Measurements from ENCODE around the gene GATD1.

Gene GATD1

DNA sequence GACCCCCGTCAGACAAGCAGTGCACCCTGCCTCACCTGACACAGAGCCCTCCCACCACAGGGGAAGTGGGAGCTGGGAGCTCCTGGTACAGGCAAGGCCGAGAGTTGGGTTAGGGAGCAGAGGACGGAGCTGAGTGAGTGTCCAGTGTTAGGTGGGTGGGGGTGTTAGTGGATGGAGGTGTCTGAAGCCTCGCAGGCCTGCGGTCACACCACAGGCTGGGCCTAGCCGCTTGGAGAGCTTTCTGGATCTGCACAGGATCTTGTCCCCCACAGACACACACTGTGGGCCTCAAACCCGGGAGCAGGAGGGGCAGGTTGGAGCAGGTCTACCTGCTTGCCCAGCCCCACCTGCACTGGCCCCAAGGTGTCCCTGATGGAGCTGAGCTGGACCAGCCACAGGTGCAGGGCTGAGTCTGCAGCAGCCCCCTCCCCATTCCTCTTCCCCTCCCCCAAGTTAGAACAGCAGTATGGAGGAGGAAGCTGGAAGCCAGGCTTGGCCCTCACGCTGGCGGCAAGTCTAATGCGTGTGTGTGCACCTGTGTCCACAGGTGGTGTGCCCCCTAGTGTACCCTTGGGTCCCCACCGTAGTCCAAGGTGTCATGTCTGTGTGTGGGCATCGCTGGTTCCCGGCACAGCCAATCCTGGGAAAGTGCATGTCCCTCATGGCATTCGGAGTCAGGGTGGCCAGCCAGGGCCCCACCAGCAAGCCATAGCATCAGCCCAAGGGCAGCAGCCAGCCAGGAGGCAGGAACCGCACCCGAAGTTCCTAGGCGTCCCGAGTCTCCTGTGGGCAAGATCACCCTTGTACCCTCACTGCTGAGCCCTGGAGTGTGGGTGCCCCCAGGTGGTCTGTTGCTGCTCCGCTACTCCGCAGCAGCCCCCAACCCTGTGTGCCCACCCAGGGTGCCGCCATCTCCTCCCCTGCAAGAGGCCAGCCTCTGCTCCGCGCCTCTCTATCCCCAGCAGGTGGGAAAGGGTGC is 2.0 kb upstream of the GATD1 start:
- DNase-seq (ENCODE audit: low spot score): no peak

DNA sequence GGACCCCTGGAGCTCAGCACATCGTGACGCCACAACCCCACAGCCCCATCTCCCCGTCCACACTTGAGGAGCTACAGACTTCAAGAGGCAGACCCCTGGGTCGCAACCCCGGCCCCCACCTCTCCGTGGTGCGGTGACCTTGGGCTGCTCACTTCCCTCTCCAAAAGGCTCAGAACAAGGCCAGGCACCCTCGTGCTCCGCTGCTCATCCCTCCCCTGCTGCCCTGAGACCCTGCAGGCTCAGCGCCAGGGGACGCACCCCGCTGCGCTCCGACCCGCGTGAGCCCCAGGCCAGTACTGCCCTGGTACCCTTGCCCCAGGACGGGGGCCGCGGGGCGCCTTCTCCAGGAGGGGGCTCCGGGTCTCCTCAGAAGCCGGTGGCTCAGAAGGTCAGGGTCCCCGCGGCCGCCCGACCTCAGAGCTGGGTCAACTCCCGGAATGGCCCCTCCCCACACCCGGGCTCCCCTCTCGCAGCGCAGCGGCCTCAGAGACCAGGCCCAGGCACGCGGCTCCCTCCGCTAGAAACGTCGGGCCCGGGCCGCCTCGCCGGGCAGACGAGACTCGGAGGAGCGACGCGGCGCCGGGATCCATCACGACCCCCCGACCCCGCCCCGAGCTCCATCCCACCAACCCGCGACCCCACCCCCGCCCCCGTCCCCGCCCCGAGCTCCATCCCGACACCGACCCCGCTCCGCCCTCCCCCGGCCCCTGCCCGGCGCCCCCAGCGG is 563 bp downstream of the GATD1 start:
- peak; percentile 97 for DNase-seq (ENCODE audit: low spot score)

DNA sequence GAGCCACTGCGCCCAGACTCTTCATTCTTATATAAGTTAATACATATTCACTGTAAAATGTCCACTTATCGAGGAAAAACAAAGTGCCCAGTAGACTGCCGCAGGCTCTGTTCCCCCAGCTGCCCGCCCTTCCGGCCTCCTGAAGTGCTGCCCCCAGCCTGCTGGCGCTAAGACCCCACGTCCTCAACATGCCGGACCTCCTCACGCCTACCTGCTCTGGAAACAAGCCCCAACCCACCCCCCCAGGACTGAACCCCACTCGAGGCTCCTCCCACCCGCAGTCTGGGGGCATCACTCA is 1.1 kb downstream of the GATD1 start:
- no peak for DNase-seq (ENCODE audit: low spot score)

DNA sequence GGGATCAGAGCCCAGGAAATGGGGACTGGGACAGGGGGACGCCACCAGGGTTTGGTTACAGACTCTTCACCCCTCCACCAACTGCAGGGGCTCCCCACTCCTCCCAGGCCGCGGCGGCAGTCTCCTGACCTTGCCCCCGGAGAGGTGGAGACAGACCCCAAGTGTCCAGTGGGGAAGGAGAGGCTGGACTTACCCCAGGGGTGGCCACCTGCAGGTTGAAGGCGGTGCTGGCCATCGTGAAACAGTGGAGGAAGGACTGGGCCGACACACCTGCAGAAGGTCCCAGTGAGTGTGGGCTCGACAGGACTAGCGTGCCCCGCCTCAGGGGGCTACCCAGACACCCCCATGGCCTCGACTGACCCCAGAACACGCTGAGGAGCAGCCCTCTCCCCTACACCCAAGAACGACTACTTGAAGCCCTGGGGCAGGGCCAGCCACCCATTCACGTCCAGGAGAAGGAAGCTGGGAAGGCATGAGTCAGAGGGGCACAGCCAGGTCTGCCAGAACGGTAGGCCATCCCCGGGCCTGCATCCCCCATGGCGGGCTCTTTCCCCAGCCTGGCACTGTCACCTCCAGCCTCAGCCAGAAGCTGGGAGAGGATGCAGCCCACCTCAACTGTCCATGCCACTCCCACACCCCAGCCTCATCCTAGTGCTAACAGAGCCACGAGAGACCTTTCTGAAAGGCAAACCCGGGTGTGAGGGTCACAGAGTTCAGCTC is 2.3 kb downstream of the GATD1 start:
- no peak for DNase-seq (ENCODE audit: low spot score)

DNA sequence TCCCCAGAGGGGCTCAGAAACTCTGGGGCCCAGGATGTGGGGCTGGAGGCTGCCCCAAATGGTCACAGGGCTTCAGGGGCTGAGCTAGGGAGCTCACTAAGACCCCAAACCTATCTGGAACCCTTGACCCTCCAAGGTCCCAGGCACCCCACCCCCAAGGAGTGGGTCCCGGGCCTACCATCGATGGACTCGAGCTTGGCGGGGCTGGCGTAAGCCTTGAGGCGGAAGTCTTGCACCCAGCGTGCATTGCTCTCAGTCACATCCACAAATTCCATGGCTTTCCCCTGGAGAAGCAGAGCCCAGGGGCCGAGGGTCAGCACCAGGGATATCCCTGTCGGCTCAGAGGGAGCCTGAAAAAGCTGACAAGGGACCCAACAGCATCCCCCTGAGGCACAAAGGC is 3.5 kb downstream of the GATD1 start:
- no peak for DNase-seq (ENCODE audit: low spot score)

DNA sequence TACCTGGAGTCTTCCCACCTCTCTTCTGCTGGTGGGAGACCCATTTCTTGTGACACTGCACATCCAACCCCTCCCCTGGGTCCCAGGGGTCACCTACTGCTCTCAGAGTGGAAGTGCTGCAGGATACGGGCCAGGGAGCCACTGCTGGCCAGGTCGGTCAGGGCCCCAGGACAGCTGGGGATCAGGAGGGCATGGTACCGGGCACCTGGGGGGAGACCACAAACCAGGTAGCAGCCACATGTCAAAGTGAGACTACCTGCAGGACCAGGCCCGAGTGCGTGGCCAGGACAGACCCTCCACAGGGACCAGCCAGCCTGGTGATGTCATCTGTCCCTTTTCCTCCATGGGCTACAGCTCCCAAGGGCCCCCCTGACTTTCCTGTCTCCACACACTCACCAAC is 3.9 kb downstream of the GATD1 start:
- DNase-seq (ENCODE audit: low spot score): no peak

DNA sequence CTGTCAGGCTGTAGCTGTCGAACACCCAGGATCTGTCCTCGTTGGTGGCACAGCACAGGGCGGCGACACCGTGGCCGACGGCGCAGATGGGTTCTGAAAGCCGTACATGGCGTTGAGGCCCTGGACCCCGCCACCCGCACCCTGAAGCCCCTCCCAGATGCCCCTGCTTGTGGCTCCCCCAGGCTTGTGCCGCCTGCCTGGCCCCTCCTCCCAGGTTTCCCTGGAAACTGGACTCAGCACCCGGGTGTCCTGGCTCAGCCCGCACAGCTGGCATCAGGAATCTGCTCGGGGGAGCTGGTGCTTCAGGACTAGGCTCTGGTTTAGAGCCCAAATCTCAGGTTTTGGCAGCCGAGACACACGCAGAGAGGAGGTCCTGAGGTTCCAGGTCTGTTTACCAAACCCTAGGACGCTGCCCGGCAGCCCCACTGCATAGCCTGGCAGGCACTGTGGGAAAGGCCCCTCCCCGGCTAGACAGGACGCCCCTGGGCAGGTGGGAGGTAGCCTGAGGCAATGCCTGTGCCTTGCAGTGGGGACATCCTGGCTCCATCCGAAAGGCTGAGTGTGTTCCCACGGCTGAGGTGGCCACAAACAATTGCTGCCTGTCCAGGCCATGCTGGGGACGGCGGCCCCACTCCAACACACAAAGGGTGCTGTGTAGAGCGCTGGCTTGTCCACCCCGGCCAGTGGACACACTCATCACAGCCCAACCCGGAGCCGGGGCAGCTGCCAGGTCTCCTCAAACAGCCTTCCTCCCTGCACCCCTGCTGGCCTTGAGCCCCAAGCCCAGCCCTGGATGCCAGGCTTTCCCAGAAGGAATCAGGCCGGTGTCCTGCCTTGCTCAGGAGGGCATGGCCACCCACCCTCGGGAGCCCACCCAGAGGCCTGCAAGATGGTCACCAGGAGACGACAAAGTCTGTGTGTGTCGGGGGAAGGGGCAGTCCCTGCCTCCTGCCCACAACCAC is 4.6 kb downstream of the GATD1 start:
- no peak for DNase-seq (ENCODE audit: low spot score)

DNA sequence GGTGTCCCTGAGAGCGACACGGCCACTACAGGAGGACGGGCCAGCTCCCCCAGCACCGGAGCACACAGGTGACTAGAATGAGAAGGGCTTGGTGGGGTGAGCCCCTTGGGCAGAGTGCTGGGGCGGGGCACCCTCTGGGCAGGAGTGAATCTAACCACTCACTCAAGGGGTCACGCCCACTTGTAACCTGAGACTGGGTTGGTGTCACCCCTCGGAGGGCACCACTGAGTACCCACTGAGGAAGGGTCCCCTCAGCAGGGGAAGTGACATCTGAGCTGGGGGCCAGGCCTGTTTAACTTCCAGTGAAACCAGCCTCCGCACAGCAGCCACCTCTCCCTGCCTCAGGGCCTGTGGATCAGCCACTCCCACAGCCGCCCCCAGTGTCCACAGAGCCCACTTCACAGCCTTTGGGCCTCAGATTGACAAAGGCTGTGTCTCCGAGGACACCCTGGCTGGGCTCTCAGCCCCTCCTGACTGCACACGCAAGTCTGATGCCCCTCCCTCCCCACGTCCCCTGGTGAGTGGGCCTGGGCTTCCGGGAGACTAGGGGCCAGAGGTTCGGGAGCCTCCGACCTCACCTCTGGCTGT is 5.6 kb downstream of the GATD1 start:
- DNase-seq (ENCODE audit: low spot score): no peak

DNA sequence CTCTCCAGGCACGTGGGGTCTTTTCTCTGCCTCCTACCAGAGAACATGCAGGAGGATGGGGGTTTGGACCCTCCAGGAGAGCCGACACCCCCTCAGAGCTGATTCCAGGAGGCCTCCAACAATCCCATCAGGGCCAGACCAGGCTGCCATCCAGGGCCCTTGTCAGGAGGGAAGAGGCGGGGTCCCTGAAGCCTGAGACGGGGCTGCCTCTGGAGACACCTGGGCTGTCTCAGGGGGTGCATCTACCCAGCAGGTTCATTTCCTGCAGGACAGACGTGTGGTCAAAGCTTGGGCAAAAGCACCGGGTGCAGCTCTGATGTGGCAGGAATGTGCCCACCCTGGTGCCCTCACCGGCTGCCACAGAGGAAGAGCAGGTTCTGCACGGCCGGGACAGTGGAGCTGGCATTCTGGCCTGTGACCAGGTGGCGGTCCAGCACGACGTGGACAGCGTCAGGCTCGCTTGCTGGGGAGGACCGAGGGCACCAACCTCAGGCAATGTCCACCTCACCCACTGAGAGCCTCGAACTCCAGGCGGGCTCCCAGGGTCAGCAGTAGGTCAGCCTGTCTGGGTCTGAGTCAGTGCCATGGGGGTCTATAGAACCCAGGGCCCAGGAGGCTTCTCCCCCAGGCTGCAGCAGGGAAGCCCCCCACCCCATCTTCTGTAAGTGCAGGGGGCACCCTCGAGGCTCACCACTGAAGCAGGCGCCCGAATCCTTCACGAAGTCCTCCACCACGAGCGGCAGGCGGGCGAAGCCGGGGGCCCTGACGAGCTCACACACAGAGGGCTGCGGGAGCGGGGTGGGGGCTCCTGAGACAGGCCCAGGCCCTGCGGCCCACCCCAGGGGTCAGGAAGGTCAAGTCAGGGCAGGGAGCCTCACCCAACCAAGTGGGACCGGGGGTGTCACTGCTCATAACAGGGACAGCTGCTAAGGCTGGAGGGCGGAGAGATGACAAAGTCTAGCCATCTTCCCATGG is 6.4 kb downstream of the GATD1 start:
- no peak for DNase-seq (ENCODE audit: low spot score)

DNA sequence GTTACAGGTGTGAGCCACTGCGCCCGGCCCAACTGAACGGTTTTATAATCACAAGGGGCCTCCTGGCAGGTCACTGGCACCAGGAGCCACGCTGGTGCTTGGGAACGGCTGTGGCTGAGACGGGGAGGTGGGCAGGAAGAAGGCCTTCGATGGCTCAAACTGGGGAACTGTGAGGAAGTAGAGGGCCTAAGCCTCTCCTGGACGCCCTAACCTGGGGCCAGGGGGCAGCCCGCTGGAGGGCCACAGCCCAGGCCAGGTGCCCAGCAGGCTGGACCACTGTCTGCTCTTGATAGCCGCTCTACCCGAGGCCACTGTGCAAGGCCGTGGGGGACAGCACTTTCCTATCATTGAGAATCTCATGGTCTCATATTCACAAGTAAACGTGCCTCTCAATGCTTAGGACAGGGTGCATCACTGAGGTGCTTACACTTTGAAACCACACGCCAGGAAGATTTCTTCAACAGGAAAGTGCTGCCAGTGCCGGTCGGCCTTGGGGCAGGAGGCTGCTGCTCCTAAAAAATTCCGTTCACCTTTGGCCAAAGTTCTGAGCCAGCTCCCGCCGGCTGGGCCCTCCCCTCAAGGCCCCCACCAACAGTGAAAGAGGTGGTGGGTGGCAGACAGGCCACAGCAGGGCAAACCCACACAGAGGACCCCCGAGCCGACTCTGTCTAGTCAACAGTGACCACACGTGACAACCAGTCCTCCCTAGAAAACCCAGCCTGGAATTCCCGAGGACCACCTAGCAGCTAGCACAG is 7.2 kb downstream of the GATD1 start:
- DNase-seq (ENCODE audit: low spot score): no peak

DNA sequence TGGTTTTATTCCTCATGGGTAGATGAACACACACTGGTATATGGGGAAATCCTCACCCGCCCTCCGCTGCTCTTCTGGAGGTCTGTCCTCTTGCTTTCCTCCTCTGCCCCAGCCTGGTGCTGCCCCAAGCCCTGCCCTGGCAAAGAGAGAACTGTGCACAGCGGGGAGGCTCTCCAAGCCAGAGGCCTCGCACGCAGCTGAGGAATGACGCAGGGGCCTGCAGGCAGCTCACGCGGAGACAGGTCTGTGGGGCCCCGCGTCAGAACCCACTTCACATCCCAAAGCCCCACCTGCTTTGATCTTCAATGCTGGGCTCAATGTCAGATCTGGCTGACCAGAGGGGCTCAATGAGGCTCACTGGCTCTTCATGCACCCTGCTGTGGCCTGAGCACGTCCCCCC is 10.0 kb downstream of the GATD1 start:
- no peak for DNase-seq (ENCODE audit: low spot score)

DNA sequence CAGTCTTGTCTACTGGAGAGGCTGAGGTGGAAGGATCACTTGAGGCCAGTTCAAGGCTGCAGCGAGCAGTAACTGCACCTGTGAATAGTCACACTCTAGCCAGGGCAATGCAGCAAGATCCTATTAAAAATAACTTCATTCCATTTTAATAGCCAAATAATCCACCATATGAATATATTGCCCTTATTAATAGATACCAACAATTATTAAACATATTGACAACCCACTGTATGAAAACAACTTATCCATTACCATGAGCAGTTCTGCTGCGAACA is 10.4 kb downstream of the GATD1 start:
- DNase-seq (ENCODE audit: low spot score): no peak

DNA sequence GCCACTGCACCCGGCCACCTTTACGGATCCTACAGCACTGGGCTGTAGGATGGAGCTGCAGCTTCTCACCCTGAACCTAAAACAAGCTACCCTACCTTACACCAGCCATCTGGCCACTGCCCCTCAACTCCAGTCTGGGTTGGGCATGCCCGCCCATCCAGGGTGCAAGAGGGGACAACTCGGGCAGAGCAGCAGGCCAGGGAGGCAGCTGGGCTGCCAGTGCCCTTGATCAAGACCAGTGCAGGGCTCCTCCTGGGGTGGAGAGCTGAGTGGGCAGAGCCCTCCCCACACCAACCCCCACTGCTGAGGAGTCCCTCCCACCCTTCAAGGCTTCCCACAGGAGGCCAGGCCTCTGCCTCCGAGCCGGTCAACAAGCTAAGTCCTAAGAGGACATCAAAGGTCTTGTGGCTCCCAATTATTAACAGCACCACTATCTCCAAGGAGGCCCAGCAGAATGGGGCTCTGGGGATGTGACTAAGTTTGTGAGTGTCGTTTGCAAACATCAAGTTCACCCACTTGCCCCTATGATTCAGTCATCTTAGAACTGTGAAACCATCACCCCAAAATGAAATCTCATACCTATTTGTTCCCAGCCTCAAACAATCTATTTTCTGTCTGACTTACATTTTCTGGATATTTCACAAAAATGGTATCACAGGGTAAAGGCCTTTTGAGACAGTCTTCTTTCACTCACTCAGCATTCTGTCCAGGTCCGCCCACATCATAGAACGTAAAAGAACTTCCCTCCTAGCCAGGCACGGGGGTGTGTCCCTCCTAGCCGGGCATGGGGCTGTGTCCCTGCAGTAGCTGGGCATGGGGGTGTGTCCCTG is 11.0 kb downstream of the GATD1 start:
- no peak for DNase-seq (ENCODE audit: low spot score)

DNA sequence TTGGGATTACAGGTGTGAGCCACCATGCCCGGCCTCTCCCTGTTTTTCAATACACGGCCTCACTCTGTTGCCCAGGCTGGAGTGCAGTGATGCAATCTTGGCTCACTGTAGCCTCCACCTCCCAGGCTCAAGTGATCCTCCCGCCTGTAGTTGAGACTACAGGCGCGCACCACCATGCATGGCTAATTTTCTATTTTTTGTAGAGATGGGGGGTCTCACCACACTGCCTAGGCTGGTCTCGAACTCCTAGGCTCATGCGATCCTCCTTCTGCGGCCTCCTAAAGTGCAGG is 11.5 kb downstream of the GATD1 start:
- no peak for DNase-seq (ENCODE audit: low spot score)

DNA sequence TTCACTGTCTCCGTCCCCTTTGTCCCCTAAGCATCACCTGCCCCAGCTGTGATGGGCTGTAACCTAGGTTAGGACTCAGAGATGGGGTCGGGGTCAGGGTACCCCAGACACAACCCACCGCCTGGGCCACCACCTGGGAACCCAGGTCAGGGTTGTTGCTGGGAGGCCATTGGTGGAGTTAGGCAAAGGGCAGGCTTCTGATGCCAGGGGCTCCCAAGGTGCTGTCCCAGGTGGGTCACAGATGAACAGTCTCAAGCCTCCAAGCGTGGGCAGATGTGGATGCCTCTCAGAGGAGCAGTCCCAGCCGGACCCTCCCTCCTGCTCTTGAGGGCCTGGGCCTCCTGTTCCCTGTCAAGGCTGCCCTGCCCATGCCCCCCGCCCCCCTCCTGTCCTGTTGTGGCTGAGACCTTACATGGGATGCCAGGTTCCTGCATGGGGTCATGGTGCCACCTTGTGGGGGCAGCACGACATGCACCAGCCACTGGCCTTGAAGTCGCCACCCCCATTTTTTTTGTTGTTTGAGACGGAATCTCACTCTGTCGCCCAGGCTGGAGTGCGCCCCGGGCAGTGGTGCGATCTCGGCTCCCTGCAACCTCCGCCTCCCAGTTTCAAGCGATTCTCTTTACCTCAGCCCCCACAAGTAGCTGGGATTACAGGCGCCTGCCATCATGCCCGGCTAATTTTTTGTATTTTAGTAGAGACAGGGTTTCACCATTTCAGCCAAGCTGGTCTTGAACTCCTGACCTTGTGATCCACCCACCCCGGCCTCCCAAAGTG is 12.1 kb downstream of the GATD1 start:
- peak; percentile 78 for DNase-seq (ENCODE audit: low spot score)

DNA sequence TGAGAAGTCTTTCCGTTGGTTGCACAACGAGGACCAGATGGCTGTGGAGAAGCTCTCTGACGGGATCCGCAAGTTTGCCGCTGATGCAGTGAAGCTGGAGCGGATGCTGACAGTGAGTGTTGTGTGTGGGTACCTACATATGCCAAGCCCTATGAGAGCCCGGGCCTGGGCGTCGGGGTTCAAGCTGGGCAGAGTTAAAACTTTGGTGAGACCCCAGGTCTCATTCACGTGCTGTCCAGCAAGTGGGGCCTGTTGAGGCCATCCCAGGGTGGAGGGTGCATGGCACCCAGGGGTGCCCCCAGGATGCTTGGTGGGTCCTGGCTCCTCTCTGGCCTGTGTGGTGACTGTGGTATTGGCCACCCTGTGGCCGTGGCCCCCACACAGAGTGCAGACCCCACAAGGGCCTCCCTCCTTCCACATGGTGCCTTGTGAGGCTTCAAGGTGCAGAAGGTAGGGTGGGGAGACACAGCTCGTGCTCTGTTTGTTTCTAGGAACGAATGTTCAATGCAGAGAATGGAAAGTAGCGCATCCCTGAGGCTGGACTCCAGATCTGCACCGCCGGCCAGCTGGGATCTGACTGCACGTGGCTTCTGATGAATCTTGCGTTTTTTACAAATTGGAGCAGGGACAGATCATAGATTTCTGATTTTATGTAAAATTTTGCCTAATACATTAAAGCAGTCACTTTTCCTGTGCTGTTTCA is 12.8 kb downstream of the GATD1 start:
- DNase-seq (ENCODE audit: low spot score): no peak

DNA sequence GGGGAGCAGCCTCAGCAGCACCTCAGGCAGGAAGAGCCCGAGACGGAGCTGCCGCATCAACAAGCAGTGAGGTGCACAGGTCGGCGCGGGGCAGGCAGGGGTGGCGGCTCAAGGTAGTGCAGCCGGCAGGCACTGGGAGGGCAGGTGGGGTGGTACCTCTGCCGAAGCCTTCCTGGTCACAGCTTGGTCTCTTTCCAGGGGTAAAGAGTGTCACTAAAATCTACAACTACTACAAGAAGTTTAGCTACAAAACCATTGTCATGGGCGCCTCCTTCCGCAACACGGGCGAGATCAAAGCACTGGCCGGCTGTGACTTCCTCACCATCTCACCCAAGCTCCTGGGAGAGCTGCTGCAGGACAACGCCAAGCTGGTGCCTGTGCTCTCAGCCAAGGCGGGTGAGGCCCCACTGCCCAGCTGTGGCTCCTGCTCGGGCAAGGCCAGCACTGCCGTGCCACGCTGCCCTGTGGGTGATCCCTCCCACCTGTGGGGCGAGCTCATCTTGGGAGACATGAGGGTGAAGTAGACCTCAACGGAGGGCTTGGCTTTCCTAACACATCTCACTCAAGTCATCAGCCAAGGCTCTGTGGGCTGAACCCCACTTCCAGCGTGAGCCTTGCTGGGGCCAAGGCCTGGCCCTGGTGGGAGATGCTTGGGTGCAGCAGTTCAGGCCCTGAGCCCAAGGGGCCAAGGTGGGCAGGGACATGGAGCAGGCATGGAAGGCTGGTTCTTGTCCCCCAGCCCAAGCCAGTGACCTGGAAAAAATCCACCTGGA is 13.6 kb downstream of the GATD1 start:
- no peak for DNase-seq (ENCODE audit: low spot score)
